Gastrocnemius medialis (tissue), 4 donors: ENCODE results near the gene MPRIP.

Source experiments
- CTCF ChIP-seq, 5 experiments: fragments of 450-650 bp in 3 of 5; fragments of 200-600 bp in 2 of 5; sonication (generic) in 2 of 5; IDR thresholded peaks in 4 of 5; conservative IDR thresholded peaks in 1 of 5; 1 replicate in 4 of 5; 2 replicates in 1 of 5; pipeline ENCODE4 v1.5.1; 2016 to 2019; ENCODE audit warnings: antibody characterized with exemption in 5 of 5, mild to moderate bottlenecking in 3 of 5, moderate library complexity in 3 of 5
- POLR2A ChIP-seq, 2 donors: fragments of 450-650 bp; IDR thresholded peaks; one replicate each; pipeline ENCODE4 v1.6.1; 2017; ENCODE audit warnings: antibody characterized with exemption in 2 of 2, mild to moderate bottlenecking in 2 of 2, moderate library complexity in 2 of 2

- TF ChIP-seq CTCF (IDR thresholded peaks at IDR 0.05 in 4 of 5, conservative IDR thresholded peaks at IDR 0.05 in 1 of 5) (no peak), POLR2A (IDR thresholded peaks at IDR 0.05) (peak; percentile 30 to 35)
Measured at GRCh38 chr17:17042851-17043460, 699 bp downstream of the MPRIP start.
